Stimulated activated CD4-positive, alpha-beta T cell treated with anti-CD3 and anti-CD28 coated beads, Interleukin-4, amount 100 ng/mL, for 24 hours (primary cell): ENCODE measurements around the gene TNFRSF14.

Experiments
- DNase-seq: peaks from one replicate; pipeline ENCODE4 v3.0.0-alpha.2; 2020

The TNFRSF14 gene

DNA sequence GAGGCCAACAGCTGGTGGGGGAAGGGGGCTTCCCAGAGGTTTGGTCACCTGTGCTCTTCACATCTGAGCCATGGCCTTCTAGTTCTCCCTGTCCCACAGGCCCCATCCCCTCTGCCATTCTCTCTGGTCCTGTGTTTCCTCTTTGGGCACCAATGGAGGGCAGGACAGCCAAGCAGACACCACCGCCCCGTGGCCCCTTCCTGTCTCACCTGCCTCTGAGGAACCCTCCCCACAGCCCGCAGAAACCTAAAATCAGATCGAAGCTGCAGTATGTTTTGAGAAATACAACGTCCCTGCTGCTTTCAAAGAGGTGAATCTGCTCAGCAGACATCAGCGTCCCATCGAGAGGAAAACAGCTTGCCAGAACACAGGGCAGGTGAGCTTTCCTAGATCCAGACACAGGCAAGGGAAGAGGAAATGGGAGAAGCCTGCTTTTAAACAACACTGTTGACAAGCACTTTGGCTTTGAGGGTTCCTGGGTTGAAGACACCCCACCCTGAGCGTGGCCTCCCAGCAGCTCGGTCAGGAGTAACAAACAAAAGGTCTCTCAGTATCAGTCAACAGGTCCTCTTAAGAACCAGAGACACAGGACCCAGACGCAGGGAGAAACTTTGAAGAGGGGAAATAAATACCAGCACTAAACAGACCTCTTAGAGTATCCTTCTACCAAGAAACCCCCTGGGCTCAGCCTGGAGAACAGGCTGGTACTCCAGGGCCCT, 32.1 kb upstream of the TNFRSF14 start:
- no peak for DNase-seq

- no peak for DNase-seq
These were observed 30.6 kb upstream of the TNFRSF14 start for GRCh38 chr1:2525572-2525919.

- DNase-seq, result peak; percentile 89
These were observed 30.0 kb upstream of the TNFRSF14 start, which contains the start of gene PANK4 for GRCh38 chr1:2525920-2526823. Gene PANK4 (minus strand): TSS chr1:2526596. CDS start chr1:2526587, 9 bp downstream.

DNA sequence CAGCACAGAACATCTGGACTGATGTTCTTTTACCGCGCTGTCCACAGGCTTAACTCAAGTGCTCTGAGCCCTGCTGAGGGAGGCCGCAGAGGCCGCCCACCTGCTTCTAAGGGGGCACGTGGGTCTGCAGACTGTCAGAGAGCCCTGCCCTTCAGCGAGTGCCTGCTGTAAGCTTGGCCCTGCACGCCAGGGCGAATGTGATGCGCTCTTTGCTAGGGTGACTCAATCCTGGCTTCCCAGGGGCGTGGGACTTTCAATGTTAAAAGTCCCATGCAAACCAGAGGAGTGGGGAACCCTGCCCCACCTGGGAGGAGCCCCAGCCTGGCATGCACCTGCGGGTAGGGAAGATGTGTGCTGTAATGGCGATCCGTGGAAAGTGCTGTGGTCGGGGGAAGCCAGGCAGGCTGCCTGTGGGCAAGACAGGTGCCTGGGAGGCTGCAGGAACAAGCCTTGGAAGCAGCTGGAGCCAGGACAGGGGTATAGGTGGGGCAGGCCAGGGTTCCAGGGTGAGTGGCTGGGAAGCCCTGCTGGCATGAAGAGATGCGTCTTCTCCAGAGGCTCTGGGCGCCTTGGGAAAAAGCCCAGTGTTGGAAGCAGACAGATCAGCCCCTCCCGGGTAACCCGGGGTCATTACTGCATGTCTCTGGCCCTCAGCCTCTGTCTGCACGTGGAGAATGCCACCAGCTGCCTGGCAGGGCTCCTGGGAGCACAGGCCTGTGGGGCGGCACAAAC, 29.2 kb upstream of the TNFRSF14 start:
- DNase-seq, result peak; percentile 71

DNA sequence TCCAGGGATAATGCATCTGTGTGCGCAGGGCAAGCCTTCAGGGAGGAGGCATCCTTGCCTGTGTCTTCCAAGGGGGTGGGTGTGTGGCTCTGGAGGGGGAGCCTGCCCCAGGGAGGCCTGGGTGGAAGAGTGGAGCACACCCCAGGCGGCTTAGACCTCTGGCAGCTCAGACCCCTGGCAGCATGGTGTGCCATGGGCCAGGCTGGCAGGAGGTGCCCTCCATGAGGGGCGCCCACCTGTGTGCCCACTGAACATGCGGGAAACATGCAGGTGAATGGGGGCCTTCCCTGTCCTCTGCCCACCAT, 28.7 kb upstream of the TNFRSF14 start:
- no peak for DNase-seq

DNA sequence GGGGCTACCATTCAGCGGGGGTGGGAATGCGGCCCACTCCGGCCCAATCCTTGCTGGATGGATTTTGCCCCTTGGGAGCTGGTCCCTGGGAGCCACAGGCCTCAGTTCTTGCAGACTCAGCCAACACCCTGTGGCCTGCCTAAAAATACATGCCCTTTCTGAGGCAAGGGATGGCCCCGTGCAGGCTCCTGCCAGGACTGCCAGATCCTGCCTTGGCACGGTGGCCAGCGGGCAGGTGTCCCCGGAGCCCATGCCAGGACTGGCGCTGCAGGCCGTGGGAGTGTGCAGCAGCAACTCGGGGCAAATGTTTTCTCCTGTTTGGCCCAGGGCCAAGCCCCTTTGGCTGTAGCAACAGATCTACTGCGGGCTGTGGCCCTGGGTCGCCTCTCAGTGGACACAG, 28.2 kb upstream of the TNFRSF14 start:
- no peak for DNase-seq

- no peak for DNase-seq
These were observed 27.6 kb upstream of the TNFRSF14 start for GRCh38 chr1:2528611-2528965.

DNA sequence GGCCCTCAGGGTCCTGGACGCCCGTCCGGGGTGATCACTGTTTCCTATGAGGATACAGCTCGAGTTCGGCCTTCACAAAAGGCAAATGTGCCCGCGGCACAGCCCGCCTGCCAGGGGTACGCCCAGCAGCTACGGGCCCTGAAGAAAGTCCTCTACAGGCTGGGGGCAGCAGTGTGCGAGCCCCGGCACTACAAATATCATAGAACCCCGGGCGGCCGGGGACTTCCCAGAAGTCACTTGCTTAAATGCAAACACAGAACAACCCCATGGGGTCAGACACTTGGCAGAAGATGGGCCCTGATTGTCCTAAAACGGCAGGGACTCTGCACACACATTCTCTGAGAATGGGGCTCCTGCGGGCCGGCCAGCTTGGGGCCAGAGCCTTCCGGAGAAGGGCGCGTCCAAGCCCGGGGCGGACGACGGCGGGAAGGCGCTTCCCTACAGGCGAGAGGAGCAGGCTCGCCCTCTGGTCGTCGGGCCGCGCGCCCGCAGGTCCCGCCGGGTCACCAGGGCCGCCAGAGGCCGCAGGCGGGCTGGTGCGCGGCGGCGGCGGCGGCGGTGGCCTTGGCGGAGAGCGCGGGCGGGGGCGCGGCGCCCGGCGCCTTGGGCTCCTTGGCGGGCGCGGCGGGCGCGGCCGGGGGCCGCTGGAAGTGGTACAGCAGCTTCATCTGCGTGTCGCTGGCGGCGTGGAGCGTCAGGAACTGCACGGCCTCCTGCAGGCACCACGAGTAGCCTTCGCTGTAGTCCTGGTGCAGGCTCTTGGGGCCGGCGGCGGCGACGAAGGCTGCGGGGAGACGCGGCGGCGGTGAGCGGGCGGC, 27.0 kb upstream of the TNFRSF14 start:
- peak; percentile 46 for DNase-seq

- no peak for DNase-seq
These were observed 26.2 kb upstream of the TNFRSF14 start, which contains the start of gene HES5 for GRCh38 chr1:2529784-2530512. Gene HES5 (minus strand): TSS chr1:2530263. CDS start chr1:2530164, 99 bp downstream.

DNA sequence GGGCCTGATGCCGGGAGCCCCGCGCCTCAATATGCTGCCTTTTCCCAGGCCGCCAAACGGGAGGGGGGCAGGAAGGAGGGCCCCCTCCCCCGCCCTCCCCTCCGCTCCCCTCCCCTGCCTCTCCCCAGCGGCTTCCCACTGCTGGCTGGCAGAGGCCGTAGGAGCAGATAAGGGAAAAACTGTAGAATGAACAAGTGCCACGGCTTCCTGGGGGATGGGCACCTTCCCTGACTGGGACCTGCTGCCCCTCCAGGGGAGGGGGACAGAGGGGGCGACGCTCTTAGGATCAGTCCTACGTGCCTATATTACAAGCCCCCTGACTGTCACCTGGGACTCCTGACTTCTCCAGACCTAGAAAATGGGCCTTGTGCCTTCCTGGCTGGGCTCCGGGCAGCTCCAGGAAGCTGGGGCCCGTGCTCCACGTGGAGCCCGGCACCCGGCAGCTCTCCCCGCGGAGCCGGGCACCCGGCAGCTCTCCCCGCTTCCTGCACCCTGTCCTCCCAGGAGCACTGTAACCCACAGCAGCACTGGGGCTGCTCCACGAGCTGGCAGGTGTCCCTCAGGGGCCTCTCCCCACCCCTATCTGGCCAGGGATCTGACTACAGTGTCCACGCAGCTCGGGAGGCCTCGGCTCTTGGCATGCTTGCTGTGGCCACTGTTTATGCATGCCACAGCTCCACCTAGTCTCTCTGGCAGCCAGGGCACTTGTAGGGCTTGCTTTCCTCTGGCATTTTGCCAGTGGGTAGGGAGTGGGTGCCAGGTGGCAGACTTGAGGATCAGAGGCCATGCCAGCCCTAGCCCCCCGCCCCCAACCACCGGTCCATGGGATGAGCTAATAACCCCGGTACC, 25.4 kb upstream of the TNFRSF14 start:
- no peak for DNase-seq

DNA sequence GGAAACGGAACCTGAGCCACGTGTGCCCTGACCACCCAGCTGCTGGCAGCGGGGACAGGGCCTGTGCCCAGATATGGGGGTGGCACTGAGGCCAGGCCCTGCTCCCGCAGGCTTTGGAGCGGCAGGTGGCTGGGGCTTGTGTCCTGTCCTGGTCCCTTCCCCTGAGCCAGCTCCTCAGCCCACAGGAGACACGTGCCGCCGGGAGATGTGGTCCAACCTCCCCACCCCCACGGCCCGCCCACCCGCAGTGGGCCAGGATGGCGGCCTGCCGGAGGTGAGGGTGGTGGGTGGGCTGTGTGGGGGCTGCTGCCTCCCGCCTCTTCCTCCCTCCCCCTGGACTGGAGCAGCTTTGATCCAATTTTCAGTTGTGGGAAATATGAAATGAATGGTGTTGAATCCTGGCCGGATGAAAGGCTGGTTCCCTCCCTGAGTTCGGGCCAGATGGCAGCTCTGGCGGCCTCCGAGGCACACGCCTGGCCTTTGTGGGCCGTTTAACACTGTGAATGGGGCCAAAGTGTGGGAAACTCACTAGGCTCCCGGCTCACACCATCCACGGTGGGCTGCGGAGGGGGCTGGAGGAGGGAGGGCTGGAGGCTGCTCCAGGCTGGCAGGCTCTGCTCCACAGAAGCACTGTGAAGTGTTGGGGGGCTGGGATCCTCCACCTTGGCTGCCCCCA, 23.5 kb upstream of the TNFRSF14 start:
- no peak for DNase-seq

GRCh38 chr1:2533365-2533764, 22.8 kb upstream of the TNFRSF14 start:
- no peak for DNase-seq

- no peak for DNase-seq
These were observed 21.9 kb upstream of the TNFRSF14 start for GRCh38 chr1:2534315-2534686.

GRCh38 chr1:2534687-2535441, 21.3 kb upstream of the TNFRSF14 start:
- DNase-seq, result no peak

DNA sequence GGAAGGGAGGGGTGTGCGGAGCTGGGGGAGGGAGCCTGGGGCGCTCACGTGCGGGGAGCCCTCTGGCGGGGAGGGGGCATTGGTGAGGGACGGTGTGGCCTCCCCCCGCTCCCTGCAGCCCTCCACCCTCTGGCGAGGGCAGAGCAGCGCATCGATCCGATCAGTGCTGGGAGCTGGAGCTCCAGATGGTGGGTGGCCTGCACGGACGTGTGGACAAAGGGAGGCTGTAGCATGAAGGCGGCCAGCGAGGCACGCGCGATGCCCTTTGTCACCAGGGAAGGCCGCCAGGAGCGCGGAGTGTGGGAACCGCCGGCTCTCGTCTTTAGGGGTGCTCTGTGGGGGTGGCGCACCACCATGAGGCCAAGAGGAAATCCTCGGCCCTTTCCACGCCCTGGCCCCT, 20.7 kb upstream of the TNFRSF14 start:
- DNase-seq, result no peak

DNA sequence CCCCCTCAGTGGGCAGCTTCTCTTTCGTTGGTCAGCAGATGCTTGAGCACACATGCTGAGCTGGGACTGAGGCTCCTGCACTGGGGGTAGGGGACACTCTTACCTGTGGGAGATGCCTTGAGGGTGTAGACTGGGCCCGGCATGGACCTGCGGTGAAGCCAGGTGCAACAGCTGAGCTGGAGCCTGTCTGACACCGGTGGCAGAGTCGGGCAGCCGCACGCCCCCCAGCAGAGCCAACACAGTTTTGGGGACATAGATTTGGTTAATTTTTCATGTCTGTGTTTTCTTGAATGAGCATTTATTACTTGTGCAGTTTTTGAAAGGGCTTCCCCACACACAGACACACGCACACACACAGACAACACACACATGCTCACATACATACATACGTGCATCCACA, 20.2 kb upstream of the TNFRSF14 start:
- no peak for DNase-seq

- no peak for DNase-seq
These were observed 18.4 kb upstream of the TNFRSF14 start for GRCh38 chr1:2537784-2538115.

DNA sequence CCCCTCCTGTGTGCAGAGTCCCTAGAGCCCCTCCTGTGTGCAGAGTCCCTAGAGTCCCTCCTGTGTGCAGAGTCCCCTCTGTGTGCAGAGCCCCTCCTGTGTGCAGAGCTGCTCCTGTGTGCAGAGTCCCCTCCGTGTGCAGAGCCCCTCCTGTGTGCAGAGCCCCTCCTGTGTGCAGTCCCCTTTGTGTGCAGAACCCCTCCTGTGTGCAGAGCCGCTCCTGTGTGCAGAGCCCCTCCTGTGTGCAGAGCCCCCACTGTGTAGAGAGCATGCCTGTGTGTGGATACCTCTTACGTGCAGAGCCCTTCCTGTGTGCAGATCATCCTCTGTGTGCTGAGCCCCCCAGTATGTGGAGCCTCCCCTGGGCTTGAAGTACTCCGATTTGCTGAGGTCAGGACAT, 17.8 kb upstream of the TNFRSF14 start:
- DNase-seq, result no peak

DNA sequence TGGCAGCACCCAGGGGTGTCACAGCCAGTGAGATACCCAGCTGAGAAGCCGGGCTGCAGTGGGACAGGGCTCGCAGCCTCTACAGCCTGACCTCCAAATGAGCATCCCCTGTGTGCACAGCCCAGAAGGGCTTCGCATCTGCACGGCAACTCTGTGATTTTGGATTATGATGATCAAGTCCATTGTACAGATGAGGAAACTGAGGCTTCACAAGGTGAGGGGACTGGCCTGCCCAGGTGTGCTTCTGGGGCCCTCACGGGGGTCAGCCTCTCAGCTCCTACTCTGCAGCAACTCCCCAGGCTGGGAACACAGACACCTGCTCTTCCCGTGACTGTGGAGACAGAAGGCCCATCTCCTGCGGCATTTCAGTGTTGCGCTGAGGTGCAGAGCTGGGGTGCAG, 17.3 kb upstream of the TNFRSF14 start:
- DNase-seq, result no peak

- peak; percentile 48 for DNase-seq
These were observed 16.8 kb upstream of the TNFRSF14 start for GRCh38 chr1:2539312-2539907.
